HepG2 (cell line): ENCODE measurements around the gene CLEC16A.

ENCODE experiments used
- CHD4 ChIP-seq: fragments of 200-600 bp; sonication (generic); IDR thresholded peaks from 2 replicates; pipeline ENCODE4 v1.7.0; 2017; ENCODE audit warnings: mild to moderate bottlenecking, low read length, borderline replicate concordance
- HMG20A ChIP-seq: IDR thresholded peaks from 2 replicates; pipeline ENCODE4 v1.6.1; 2016; ENCODE audit warnings: borderline replicate concordance
- MLXIP ChIP-seq: sonication (generic); formaldehyde crosslinking; IDR thresholded peaks from 2 replicates; pipeline ENCODE4 v1.9.0; 2021; ENCODE audit warnings: missing genetic modification reagents, borderline replicate concordance
- NR2F6 ChIP-seq, 2 experiments: IDR thresholded peaks; 2 replicates each; pipeline ENCODE4 v1.6.1; 2016; ENCODE audit warnings: antibody characterized with exemption in 1 of 2, mild to moderate bottlenecking in 1 of 2
- SMAD1 ChIP-seq: sonication (generic); formaldehyde crosslinking; IDR thresholded peaks from 2 replicates; pipeline ENCODE4 v1.4.0; 2020; ENCODE audit warnings: missing genetic modification reagents, low read depth, mild to moderate bottlenecking, borderline replicate concordance
- STAT5B ChIP-seq: sonication (generic); formaldehyde crosslinking; IDR thresholded peaks from 2 replicates; pipeline ENCODE4 v1.4.0; 2020; ENCODE audit warnings: missing genetic modification reagents
- ZNF10 ChIP-seq: sonication (generic); formaldehyde crosslinking; IDR thresholded peaks from 2 replicates; pipeline ENCODE4 v1.4.0; 2020; ENCODE audit warnings: mild to moderate bottlenecking, low read depth, missing genetic modification reagents, borderline replicate concordance
- ZNF3 ChIP-seq: IDR thresholded peaks from 2 replicates; pipeline ENCODE4 v1.7.0; 2017; ENCODE audit warnings: inconsistent platforms

- no peak for TF ChIP-seq STAT5B (CRISPR knock-in tag)
- TF ChIP-seq ZNF10 (CRISPR knock-in tag): no peak
- no peak for TF ChIP-seq MLXIP (CRISPR knock-in tag)
- no peak for TF ChIP-seq CHD4
- no peak for TF ChIP-seq NR2F6 (IDR thresholded peaks at IDR 0.05)
- no peak for TF ChIP-seq NR2F6 (CRISPR knock-in tag; IDR thresholded peaks at IDR 0.05)
- no peak for TF ChIP-seq HMG20A
- no peak for TF ChIP-seq ZNF3 (CRISPR knock-in tag)
- no peak for TF ChIP-seq SMAD1
Observed at GRCh38 chr16:11182411-11182810, 238.0 kb downstream of the CLEC16A start.
